Endothelial cell of umbilical vein (primary cell): ENCODE data around the gene KCTD14. TPM values are rescaled to one million over a fixed set of nuclear protein-coding genes. Genes with fewer than 3 reads are reported as not detected.
A peak's percentile ranks its signal among the peaks of the same experiment; 100 is the strongest.

Source experiments
- BruUV-seq: library from RNA; stranded (reverse); fragments of 400-500 nt; replicated peaks from 2 replicates; lab custom pipeline; 2021; lab: Mats Ljungman, UMichigan
- CTCF ChIA-PET: fragments of 300-600, 350-600 bp; sonication (Branson Sonifier 250); formaldehyde crosslinking; loops from one replicate; lab custom pipeline; 2021; ENCODE audit warnings: antibody characterized with exemption, inconsistent platforms; lab: Charles Lee
- POLR2A ChIA-PET: fragments of 300-600, 350-600 bp; sonication (Branson Sonifier 250); formaldehyde crosslinking; loops from one replicate; lab custom pipeline; 2021; ENCODE audit warnings: antibody characterized with exemption, inconsistent platforms; lab: Charles Lee
- DNase-seq: peaks from one replicate; pipeline ENCODE4 v3.0.0-alpha.2; 2011; ENCODE audit warnings: low read depth, low spot score
- FAIRE-seq: peaks from 2 replicates; lab custom pipeline; 2011; peaks lifted over from hg19 to GRCh38; lab: Jason Lieb, UNC
- H2AFZ ChIP-seq: 2 replicates; pipeline ENCODE4 v1.6.0; 2012; ENCODE audit warnings: low read depth, low read length, control low read depth, inconsistent platforms
- H3K27ac ChIP-seq: 2 replicates; pipeline ENCODE4 v1.5.1; 2011; ENCODE audit warnings: low read depth, mild to moderate bottlenecking, control low read depth, low read length, moderate library complexity; ENCODE audit not compliant: insufficient read depth
- H3K27me3 ChIP-seq, 2 experiments: 2 replicates each; pipeline versions ENCODE4 v1.6.0 to v1.6.1; 2011; ENCODE audit warnings: low read length in 2 of 2, mixed read lengths in 1 of 2; ENCODE audit not compliant: control insufficient read depth in 2 of 2, insufficient read depth in 2 of 2
- H3K36me3 ChIP-seq, 2 experiments: 2 replicates in 1 of 2; 3 replicates in 1 of 2; pipeline ENCODE4 v1.5.1; 2011; ENCODE audit warnings: low read length in 2 of 2, mild to moderate bottlenecking in 1 of 2, moderate library complexity in 1 of 2; ENCODE audit not compliant: control insufficient read depth in 2 of 2, insufficient read depth in 2 of 2; ENCODE audit errors: extremely low read depth in 1 of 2
- H3K4me1 ChIP-seq: 3 replicates; pipeline ENCODE4 v1.5.1; 2011; ENCODE audit warnings: mild to moderate bottlenecking, low read length; ENCODE audit not compliant: control insufficient read depth, insufficient read depth; ENCODE audit errors: extremely low read depth
- H3K4me2 ChIP-seq: 2 replicates; pipeline ENCODE4 v1.6.1; 2011; ENCODE audit warnings: low read length, control low read depth, mixed read lengths; ENCODE audit not compliant: insufficient read depth
- H3K4me3 ChIP-seq, 3 experiments: fragments of 200-600 bp in 1 of 3; sonication (generic), shearing (Covaris generic) in 1 of 3; replicated peaks in 1 of 3; 2 replicates each; pipeline ENCODE4 v1.5.1; 2011 to 2016; ENCODE audit warnings: control low read depth in 3 of 3, low read length in 3 of 3, mild to moderate bottlenecking in 2 of 3, inconsistent platforms in 1 of 3, low read depth in 1 of 3, moderate library complexity in 1 of 3; ENCODE audit not compliant: insufficient read depth in 1 of 3
- H3K79me2 ChIP-seq: 2 replicates; pipeline ENCODE4 v1.6.0; 2012; ENCODE audit warnings: low read length, inconsistent platforms; ENCODE audit not compliant: control insufficient read depth, insufficient read depth
- H3K9ac ChIP-seq: replicated peaks from 2 replicates; pipeline ENCODE3; 2011; ENCODE audit warnings: low read length, control low read depth; ENCODE audit not compliant: insufficient read depth; ENCODE audit errors: extremely low read depth
- H3K9me1 ChIP-seq: replicated peaks from 3 replicates; pipeline ENCODE4 v1.6.0; 2011; ENCODE audit warnings: mild to moderate bottlenecking, low read length; ENCODE audit not compliant: control insufficient read depth, insufficient read depth; ENCODE audit errors: extremely low read depth
- H3K9me3 ChIP-seq: replicated peaks from 2 replicates; pipeline ENCODE4 v1.5.1; 2012; ENCODE audit warnings: low read length, inconsistent platforms; ENCODE audit not compliant: control insufficient read depth, insufficient read depth
- H4K20me1 ChIP-seq: replicated peaks from 2 replicates; pipeline ENCODE3; 2011; ENCODE audit warnings: mild to moderate bottlenecking, low read length; ENCODE audit not compliant: control insufficient read depth, insufficient read depth; ENCODE audit errors: extremely low read depth
- CTCF ChIP-seq, 2 donors: IDR thresholded peaks; 1 replicate in 1 of 2; 2 replicates in 1 of 2; pipeline ENCODE4 v1.5.1; 2011; ENCODE audit warnings: low read length in 2 of 2, mild to moderate bottlenecking in 2 of 2, moderate library complexity in 2 of 2, control low read depth in 1 of 2, inconsistent platforms in 1 of 2, low read depth in 1 of 2; ENCODE audit not compliant: insufficient read depth in 1 of 2; ENCODE audit errors: extremely low read depth in 1 of 2
- EZH2 ChIP-seq: IDR thresholded peaks from 2 replicates; pipeline ENCODE4 v1.6.1; 2012; ENCODE audit warnings: borderline replicate concordance, low read depth, mild to moderate bottlenecking, moderate library complexity, low read length, inconsistent platforms; ENCODE audit not compliant: severe bottlenecking
- FOS ChIP-seq: IDR thresholded peaks from 2 replicates; pipeline ENCODE4 v1.6.1; 2011; ENCODE audit warnings: mild to moderate bottlenecking, low read length, moderate library complexity, borderline replicate concordance; ENCODE audit not compliant: insufficient read depth
- GATA2 ChIP-seq: IDR thresholded peaks from 2 replicates; pipeline ENCODE4 v1.7.0; 2011; ENCODE audit warnings: low read depth, mild to moderate bottlenecking, moderate library complexity, mixed read lengths, low read length; ENCODE audit not compliant: insufficient read length, insufficient read depth
- JUN ChIP-seq: IDR thresholded peaks from 2 replicates; pipeline ENCODE4 v1.6.1; 2011; ENCODE audit warnings: borderline replicate concordance, low read depth; ENCODE audit not compliant: insufficient read length, insufficient read depth
- MAX ChIP-seq: IDR thresholded peaks from 2 replicates; pipeline ENCODE4 v1.6.1; 2011; ENCODE audit not compliant: insufficient read depth, insufficient read length
- MYC ChIP-seq: IDR thresholded peaks from one replicate; pipeline ENCODE4 v1.6.1; 2011; ENCODE audit warnings: mild to moderate bottlenecking, low read depth, low read length
- POLR2A ChIP-seq: IDR thresholded peaks from 2 replicates; pipeline ENCODE4 v1.6.1; 2012; ENCODE audit warnings: low read depth, mild to moderate bottlenecking, control low read depth, low read length
- POLR2AphosphoS5 ChIP-seq: IDR thresholded peaks from 2 replicates; pipeline ENCODE4 v1.6.1; 2012; ENCODE audit warnings: low read depth, mild to moderate bottlenecking, control low read depth, low read length, moderate library complexity; ENCODE audit not compliant: insufficient read depth
- dilution Hi-C: fragments of 300-500 bp; cut with MboI; formaldehyde crosslinking; loops from one replicate; pipeline ENCODE4 v1.15.0; 2019; ENCODE audit warnings: low sequenced_read_pairs; ENCODE audit not compliant: extremely low pct_ligation_motif_present
- intact Hi-C: fragments of 100-400 bp; cut with micrococcal nuclease; formaldehyde crosslinking; loops from one replicate; pipeline ENCODE4 v1.10.0; 2022
- polyA plus RNA-seq, 4 experiments: library from polyadenylated mRNA; depleted of rRNA in 3 of 4; stranded (reverse) in 3 of 4; unstranded in 1 of 4; fragments of >200 nt; gene quantifications; 2 replicates each; pipeline versions ENCODE4 v1.2.1 to v1.2.3, GENCODE V29; 2011 to 2012; ENCODE audit warnings: missing spikeins in 1 of 4
- total RNA-seq: library from RNA; stranded (reverse); gene quantifications from 2 replicates; pipeline ENCODE4 v1.2.3, GENCODE V29; 2021

Gene KCTD14
- total and polyA plus RNA-seq, 2 donors (not counting 3 experiments of a cell fraction or from before 2014, with no cell fraction given), result 0.57 to 1.8 TPM

DNA sequence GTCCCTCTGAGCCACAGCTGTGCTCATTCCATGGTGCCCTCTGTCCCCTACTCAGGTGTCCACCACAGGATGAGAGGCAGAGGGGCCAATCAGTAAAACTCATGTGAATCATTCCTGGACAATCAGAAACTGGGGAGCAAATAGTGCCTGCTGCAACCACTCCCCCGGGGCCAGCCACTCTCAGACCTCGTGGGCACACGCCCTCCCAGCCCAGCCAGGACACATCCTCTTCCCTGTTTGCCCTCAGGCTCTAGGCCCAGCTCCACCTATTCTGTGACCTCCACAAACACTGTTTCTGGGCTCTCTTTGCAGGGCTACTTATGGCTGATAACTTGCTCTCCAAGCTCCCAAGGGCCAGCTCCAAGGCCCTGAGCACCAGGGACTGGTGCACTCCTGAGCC is 14.0 kb upstream of the KCTD14 start:
- CTCF ChIA-PET, result interaction anchor here (1.2 to 1.7 kb wide), 2 partner anchors 9 to 42 kb away, joined by 3 to 6 read pairs; partner anchors contain the start of gene INTS4
- TF ChIP-seq GATA2, result no peak
- no peak for TF ChIP-seq POLR2AphosphoS5
- no peak for TF ChIP-seq POLR2A
- no peak for TF ChIP-seq MYC
- no peak for TF ChIP-seq CTCF (IDR thresholded peaks at IDR 0.05; ENCODE audit: extremely low read depth in 1 of 2, insufficient read depth in 1 of 2, low read depth in 1 of 2, low read length in 2 of 2)
- TF ChIP-seq FOS, result no peak
- TF ChIP-seq EZH2, result no peak
- TF ChIP-seq JUN, result no peak
- no peak for TF ChIP-seq MAX
- intact Hi-C loops (no loop called here), dilution Hi-C loops (no loop called here)
- POLR2A ChIA-PET, result no interaction called here
- Histone ChIP-seq H3K4me2 (no peak overlapping the region), H3K27me3 (no peaks in the 10 kb centered on the region), H3K9me3 (no peaks in the 10 kb centered on the region), H3K36me3 (no peaks in the 10 kb centered on the region), H3K79me2 (no peaks in the 10 kb centered on the region), H4K20me1 (no peaks in the 10 kb centered on the region), H2AFZ (peak overlapping the region; percentile 31), H3K9ac (no peak overlapping the region), H3K4me1 (peaks cover 21% of the 10 kb centered on the region), H3K4me3 (no peak overlapping the region), H3K9me1 (no peaks in the 10 kb centered on the region), H3K27ac (no peak overlapping the region)
- DNase-seq (no peak), FAIRE-seq (no peak)
- no TSS peak for BruUV-seq
